Lung microvascular endothelial cell (primary cell): Measurements from ENCODE around the gene SORL1. TPM values are rescaled to one million over a fixed set of nuclear protein-coding genes. Genes with fewer than 3 reads are reported as not detected.
"Not testable (repeated sequence)": the region's sequence is repeated elsewhere in the genome, so short reads cannot be mapped to it uniquely, and the experiment has no call there.

Source experiments
- DNase-seq, 2 donors: peaks; one replicate each; pipeline versions ENCODE4 v3.0.0 to v3.0.0-alpha.2; 2010; ENCODE audit warnings: low read depth in 2 of 2
- total RNA-seq: library from RNA; depleted of rRNA; stranded (reverse); fragments of >200 nt; gene quantifications from 2 replicates; pipeline ENCODE4 v1.2.1, GENCODE V29; 2014

Gene SORL1
- total RNA-seq, 1 donor from 2014 or later, result under 0.01 TPM

- DNase-seq, result peak in 1 of 2 donors; percentile 54
These were observed 174.4 kb downstream of the SORL1 start for GRCh38 chr11:121626507-121626875.

- no peak for DNase-seq
These were observed 174.9 kb downstream of the SORL1 start for GRCh38 chr11:121626980-121627379.

- peak; percentile 60 to 92 for DNase-seq
These were observed 177.9 kb downstream of the SORL1 start for GRCh38 chr11:121630041-121630440.

GRCh38 chr11:121631456-121631855 is 179.3 kb downstream of the SORL1 start:
- DNase-seq, result no peak

- DNase-seq, result no peak
These were observed 182.2 kb downstream of the SORL1 start for GRCh38 chr11:121634273-121634672.

GRCh38 chr11:121634889-121635288 is 182.8 kb downstream of the SORL1 start:
- DNase-seq, result peak; percentile 12 to 86

- no peak for DNase-seq
These were observed 184.1 kb downstream of the SORL1 start for GRCh38 chr11:121636081-121636799.

- DNase-seq, result no peak
These were observed 184.7 kb downstream of the SORL1 start for GRCh38 chr11:121636800-121637176.

GRCh38 chr11:121637587-121637986 is 185.5 kb downstream of the SORL1 start:
- not testable (repeated sequence) for DNase-seq

- no peak for DNase-seq
These were observed 191.5 kb downstream of the SORL1 start for GRCh38 chr11:121643479-121644186.

GRCh38 chr11:121644187-121644512 is 192.0 kb downstream of the SORL1 start:
- DNase-seq, result no peak

- DNase-seq, result no peak
These were observed 192.9 kb downstream of the SORL1 start for GRCh38 chr11:121645001-121645400.

GRCh38 chr11:121645596-121645995 is 193.5 kb downstream of the SORL1 start:
- DNase-seq, result no peak

GRCh38 chr11:121648306-121648705 is 196.2 kb downstream of the SORL1 start:
- no peak for DNase-seq

- DNase-seq, result no peak
These were observed 197.7 kb downstream of the SORL1 start for GRCh38 chr11:121649798-121650197.

GRCh38 chr11:121650351-121651256 is 198.5 kb downstream of the SORL1 start:
- no peak for DNase-seq

GRCh38 chr11:121651257-121651605 is 199.1 kb downstream of the SORL1 start:
- DNase-seq, result no peak

- peak; percentile 13 to 14 for DNase-seq
These were observed 200.9 kb downstream of the SORL1 start for GRCh38 chr11:121652971-121653370.

GRCh38 chr11:121654259-121654842 is 202.2 kb downstream of the SORL1 start:
- no peak for DNase-seq

- no peak for DNase-seq
These were observed 202.9 kb downstream of the SORL1 start for GRCh38 chr11:121654843-121655536.
